GM18502 (cell line): Measurements from ENCODE around the gene ACAP2.
A peak's percentile ranks its signal among the peaks of the same experiment; 100 is the strongest.
"Not testable (repeated sequence)": the region's sequence is repeated elsewhere in the genome, so short reads cannot be mapped to it uniquely, and the experiment has no call there.

Experiments
- ATAC-seq: cut with Tn5 transposase; IDR thresholded peaks from one replicate; pipeline ENCODE4 v1.9.1; 2021; ENCODE audit warnings: mild to moderate bottlenecking; ENCODE audit not compliant: unreplicated experiment, poor library complexity

ACAP2 gene

DNA sequence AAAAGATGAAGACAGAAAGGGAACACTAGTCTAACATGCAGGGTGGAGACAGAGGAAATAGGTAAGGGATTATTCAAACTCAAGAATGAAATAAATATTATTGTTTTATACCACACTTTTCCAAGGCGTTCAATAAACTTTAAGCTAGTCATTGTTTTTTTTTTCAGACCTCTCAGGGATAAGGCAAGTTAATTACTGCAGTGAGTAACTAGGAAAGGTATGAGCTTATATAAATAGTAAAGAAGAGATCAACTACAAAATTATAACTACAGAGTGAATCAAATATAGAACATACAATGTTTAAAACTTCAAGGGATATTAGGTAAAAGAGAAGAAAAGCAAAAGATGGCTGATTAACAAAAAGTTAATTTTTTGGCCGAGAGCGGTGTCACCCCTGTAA is 140.4 kb downstream of the ACAP2 start:
- no peak for ATAC-seq

DNA sequence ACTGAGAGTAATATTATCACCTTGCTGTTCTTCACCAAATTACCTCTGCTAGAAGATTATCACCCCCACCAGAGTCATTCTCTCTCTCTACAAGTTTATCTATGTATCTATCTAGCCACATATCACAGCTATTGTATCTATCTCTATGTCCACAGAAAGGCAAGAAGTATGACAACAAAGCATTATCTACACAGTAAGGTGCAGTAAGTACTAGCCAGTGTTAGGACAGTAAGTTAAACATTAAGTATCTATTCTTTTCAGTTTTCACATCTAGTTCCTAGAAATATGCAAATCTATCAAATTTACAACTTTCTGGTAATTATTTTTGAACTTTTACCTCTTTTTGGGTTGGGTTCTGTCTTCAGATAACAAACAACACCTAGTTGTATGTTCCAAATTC is 145.4 kb downstream of the ACAP2 start:
- no peak for ATAC-seq

DNA sequence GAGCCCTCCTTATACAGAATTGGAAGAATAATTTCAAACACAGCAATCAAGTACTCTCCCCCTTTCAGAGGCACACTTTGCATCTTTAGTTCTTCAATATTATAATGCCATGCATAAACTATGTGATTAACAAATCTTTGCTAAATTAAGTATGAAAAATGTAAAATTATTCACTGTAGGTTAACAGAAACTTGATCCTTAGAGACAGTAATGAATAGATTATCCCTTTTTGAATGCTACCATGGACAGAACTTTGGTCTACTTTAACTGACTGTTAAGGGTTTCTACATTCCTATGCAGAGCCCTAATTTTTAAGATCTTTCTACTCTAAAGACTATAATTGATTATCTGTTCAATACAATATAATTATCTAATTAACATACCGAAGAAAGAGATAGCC is 146.2 kb downstream of the ACAP2 start:
- no peak for ATAC-seq

DNA sequence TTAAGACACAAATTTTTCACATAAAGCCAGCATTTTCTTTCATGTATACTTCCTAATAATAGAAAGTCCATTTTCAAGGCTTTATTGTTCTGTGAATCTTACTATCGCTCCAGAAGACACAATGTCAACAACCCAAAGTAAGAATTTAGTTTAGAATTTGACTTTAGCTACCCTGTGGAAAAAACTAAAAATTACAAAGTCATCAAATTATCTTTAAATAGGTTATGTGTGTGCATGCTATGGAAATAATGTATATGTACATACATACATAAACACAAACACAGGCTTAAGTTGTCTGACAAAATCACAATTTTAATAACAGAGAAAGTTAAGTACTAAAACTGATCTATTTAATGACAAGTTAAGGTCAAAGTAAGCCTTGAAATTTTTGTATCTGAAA is 151.7 kb downstream of the ACAP2 start:
- no peak for ATAC-seq

DNA sequence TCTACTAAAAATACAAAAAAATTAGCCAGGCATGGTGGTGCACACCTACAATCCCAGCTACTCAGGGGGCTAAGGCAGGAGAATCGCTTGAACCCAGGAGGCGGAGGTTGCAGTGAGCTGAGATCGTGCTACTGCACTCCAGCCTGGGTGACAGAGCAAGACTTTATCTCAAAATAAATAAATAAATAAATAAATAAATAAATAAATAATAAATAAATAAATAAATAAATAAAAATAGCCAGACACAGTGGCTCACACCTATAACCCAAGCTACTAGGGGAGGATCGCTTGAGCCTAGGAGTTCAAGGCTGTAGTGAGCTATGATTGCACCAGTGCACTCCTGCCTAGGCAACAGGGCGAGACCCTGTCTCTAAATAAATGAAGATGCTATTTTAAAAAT is 152.2 kb downstream of the ACAP2 start:
- not testable (repeated sequence) for ATAC-seq

DNA sequence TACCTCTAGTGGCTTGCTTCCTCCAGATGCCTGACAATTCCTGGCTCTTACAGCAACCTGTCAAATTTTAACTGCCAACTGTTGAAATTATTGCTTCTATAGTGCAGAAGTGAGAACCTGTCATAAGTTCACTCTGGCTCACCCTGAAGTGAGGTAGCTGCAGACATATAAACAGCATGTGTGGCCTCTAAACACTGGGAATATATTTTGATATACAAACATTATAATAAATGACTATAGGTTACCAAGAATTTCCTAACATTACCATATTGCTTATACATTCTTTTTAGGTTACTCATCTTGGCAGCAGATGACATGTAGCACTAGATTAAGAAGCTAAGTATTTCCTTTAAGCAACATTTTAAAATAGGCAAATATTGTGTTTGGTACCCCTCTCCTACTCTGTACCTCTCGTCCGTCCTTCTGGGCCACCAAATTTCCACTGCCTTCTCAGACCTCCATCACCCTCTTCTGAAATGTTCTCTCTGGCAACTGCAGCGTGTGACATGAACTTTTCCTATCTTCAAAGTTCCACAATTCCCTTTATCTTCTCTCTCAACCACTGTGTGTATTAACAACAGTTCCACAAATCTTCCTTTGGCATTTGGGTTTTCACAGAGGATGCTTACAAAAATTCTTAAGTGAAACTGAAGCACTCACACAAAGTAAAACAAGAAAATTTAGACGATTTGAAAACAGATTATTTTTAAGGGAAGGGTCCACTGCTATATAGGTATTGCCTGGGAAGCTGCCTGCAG is 156.5 kb downstream of the ACAP2 start:
- ATAC-seq: no peak

DNA sequence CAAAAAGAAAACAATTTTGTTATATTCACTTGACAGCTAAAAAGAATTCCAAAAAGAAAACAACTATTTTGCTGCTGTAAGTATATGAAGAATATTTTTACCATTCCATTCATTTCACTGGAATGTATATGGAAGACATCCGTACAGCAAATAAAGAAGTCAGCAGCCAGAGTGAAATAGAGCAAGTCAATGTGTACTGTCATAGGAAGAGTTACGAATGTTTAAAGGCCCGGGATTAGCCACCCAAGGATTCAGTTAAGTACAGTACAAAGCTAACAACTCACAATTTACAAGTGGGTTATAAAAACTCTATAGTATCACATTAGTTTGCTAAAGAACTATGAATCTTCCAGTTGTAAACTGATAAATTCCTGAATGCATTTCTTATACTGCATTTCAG is 157.4 kb downstream of the ACAP2 start:
- no peak for ATAC-seq

DNA sequence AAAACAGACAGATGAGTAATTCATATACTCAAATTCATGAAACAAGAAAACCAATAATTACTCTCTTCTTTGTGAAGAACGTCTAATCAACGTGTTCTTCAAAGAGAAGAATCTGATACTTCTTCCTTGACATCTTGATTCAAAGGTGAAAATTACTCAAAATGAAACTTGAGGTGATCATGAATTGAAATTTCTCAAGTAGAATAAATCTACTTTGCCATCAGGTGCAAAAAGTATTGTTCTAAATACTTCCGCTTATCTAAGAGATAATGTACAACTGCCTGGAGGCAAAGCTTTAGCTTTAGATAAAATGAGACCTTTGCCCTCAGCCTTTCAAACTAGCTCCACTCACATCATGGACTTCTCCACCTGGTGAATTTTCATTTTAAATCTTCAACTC is 158.0 kb downstream of the ACAP2 start:
- no peak for ATAC-seq

DNA sequence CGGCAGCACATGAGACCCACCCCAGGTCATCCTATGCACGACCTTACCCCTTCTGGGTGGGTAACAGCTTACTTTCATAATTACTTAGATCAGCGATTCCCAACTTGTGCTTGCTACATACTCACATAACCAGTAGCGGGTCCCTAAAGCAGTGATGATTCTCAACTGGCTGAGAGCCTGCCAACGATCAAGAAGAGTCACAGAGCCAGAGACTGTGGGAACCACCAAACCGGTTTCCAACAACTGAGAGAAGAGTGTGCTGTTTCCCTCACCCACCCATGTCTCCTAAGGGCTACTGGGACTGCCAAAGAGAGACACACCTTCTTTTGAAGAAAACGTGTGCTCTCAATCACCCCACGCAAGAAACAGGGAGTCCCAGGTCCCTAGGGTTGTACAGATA is 159.9 kb downstream of the ACAP2 start:
- ATAC-seq: no peak

DNA sequence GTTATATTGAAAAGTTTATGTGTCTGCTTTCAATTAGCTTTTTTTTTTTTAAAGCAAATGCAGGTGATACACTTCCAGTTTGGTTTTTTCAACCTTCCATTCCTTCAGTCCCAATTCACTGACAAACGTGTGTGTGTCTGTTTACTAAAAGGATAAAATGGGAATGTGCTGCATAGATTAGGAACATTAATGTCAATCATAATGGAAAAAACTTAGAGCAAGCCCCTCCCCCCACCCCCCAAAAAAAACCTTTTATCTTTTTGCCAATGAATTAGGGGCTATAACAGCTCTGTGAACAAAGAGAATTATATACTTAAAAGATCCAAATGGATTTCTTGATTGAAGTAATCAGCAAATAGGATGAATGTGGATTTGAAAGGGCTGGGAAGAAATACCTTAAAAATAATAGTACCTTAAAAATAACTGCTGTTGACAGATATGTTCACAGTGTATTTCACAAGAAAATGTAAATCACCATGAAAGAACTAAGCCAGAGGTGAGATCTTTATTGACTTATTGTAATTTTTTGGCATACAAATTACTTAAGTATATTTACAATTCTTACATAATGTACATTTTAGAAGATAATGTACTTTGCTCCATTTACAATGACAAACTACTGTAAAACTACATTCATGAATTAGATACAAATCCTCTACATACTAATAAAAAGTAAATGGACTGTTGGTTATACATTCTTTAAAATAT is 168.4 kb downstream of the ACAP2 start:
- ATAC-seq: no peak

DNA sequence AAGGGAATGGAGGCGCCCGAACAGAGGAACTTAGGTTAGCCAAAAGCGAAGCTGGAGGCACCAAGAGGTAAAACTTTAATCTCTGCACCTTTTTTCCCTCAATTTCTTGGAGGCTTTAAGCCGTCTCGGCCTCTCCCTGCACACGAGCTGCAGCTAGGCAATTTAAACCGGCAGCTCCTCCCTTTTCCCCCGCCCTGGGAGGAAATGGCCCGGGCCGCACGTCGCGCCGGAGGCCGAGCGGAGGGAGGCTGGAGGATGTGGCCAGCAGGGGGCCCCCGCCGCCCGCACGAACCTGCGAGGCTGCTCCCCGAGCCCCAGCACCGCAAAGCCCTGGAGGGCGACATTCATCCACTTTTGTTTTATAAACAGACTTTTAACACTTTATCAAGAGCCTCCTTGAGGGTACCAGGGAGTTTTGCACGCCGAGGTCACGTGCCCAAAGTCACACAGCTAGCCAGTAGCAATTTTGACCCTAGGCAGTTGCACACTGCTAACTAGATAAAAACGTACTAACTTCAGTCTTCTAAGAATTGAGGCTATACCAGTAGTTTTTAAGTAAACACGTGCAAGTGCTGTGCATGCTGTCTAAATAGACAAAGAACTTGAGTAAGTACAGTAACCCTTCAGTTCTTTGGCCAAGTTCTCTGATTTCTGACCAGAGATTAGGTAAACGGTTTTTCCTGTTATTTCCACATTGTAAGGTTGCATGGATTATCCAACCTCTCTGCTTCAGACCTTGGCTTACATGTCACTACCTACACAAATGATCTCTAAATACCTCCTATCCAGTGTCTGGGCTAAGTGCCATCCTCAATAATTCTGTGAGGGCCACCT is 171.2 kb downstream of the ACAP2 start:
- peak; percentile 75 for ATAC-seq

DNA sequence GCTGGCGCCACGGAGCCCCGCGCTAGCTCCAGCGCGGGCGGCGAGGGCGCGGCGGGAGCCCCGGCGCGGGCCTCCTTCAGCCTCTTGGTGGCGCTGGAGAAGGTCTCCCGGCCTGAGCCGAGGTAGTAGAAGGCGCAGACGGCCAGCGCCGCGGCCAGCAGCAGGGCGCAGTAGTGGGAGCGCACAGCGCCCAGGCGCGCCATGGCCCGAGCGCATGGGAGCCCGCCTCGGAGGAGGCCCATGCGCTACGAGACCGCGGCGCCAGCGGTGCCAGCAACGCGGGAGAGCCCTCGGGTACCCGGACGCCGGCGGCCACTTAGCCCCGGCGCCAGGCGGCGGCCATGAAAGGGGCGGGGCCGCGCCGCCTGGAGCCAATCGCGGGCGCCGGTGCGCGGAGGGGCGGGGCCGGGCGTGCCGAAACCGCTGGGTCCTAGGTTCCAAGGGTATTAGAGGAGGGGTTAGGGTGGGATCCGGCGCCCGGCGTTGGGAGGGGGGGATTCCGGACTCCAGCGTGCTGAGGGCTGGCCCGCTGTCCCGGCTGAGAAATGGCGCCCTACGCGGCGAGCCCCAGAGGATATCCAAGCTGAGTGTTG is 171.9 kb downstream of the ACAP2 start, which contains the start of gene XXYLT1:
Gene XXYLT1 (minus strand): TSS at position 343 of the 593 bp plus-strand sequence. CDS start 101 bp downstream, at position 242.
- ATAC-seq: peak; percentile 85

DNA sequence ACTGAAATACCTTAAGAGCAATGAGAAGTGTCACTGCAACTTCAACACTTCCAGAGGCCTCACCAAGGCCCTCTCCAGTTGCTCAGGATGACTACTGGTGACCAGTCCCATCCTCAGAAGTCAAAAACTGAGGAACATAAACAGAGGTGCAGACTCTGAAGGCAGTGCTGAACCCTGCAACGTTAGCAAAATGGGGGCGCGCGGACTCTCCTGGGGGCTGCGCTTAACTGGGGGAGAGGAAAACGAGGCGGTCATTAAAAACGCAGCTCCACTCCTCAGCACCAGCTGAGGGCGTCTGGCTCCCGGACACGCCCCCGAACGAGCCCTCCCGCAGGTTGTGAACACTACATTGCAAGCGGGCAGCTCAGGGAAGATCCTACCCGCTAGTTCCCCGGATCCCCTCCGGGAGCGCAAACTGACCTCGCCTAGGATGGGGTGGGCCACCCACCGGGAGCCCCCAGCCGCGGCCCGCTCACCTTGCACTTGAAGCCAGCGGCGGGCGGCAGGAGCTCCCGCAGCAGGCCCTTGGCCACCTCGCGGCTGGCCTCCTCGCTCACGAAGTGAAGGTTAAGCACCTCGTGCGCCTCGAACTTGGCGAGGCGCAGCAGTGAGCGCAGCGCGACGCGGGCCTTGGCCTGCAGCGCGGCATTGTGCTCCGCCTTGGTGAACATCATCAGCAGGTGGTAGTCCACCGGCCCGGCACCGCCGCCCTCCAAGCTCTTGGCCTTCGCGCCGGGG is 172.6 kb downstream of the ACAP2 start:
- ATAC-seq: peak; percentile 21

DNA sequence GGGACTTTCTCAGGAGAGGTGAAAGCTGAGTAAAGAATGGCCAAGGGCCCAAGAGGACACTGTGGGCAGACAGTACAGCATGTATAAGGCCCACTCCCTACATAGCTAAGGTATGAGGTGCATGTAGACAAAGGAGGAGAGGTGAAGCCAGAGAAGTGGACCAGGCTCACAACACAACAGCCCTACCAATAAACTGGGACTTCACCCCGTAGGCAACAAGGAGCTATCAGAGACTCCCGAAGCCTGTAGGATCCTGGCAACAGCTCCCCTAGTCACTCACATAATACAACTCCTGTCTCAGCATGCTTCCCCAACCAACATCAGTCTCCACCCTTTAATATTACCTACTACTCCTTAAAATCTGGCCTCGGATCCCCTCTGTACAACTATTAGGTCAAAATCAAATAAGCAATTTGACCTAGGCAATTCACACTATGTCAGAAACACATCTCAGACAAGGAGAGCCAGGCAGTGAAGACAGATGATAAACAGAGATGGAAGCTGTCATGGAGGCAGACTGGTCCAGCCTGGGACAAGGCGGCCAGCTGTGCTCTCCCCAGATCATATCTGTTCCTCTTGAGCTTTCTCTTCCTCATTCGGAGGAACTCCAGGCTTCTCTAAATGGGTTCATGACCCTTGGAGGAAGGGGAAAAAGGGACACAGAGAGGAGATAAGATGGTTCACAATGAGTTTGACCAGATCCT is 173.3 kb downstream of the ACAP2 start:
- no peak for ATAC-seq

DNA sequence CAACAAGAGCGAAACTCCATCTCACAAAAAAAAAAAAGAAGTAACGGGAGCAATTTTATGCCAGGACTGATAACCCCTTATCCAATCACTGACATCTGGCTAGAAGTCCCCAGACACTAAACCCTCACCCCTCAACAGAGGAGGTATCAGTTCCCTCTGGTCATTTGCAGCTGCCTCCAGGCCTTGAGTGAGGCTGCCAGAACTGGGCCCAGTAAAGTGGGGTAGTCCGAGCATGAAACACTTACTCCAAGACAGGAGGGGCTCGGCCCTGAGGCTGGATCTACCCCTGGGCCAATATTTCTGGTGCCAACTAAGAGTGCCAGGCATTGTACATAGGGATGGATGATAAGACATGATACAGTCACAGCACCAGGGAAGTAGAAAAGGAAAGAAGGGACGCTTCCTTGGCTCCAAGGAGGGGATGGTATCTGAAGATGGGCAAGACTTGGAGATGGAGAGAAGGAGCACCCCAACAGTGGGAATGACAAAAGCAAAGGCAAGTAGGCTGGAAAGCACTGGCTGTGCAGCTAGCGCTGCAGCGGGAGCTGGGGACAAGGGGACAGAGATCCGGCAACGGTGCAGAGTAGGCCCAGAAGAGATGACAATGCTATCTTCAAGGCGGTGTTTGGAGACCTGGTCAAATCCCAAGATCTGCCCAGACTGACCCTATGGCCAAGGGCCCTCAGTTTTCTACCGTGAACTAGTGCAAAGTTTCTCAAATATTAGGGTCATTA is 174.1 kb downstream of the ACAP2 start:
- no peak for ATAC-seq

DNA sequence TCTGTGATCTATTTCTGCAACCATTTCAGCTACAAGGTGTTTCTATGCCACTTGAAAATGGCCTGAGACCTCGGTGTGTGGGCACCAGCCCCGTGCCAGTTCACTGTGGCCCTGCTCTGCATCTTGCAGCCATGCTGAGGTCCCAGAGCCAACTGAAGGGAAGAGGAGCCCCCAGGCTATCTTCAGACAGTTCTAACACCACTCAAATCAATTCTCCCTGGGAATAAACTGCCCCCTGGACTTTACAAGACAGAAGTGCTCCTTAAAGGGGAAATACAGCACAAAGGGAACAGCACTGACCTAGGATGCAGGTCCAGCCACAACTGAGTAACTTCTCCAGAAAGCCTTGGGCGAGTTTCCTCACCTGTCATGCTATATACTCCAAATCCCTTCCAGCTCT is 175.7 kb downstream of the ACAP2 start:
- no peak for ATAC-seq

DNA sequence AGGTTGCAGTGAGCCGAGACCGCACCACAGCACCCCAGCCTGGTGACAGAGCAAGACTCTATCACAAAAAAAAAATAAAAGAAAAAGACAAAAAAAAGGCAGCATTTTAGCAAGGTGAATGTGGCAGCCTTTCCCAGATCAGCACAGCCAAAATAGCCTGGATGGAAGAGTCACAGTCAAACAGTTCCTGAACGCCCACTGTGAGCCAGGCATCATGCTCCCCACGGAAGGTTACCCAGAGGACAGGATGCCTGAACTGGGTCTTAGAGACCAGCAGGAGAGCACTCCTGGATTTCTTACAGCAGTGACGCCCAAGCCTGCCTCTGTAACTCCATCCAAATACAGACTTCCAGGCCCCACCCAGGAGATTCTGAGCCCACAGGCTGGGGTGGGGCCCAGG is 176.4 kb downstream of the ACAP2 start:
- no peak for ATAC-seq

DNA sequence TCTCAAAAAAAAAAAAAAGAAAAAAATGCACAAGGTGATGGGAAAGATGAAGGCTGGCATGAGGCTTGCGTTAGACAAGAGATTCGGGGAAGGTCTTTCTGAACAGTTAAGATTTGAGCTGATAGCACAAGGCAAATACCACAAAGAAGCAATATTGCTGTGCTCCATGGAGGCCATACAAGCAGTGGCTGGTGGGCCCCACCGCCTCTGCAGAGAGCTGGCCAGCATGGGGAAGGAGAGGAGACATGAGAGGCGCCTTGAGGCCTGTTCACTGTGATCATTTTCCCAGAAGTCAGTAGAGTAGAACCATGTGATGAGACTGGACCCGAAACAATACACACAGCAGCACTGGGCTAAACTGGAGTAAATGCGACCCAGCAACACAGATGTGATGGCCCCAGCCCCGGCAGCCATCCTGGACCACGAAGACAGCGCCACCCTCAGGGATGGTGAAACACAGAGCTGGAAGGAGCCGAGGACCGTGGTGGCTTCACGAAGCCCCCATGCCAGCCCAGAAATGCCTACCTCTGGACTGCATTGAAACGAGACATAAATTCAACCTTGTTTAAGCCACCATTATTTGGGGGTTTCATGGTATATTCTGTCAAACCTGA is 177.3 kb downstream of the ACAP2 start:
- ATAC-seq: no peak
